Vagina (tissue), 2 donors: ENCODE results near the gene RALB.

Experiments
- CTCF ChIP-seq, 3 experiments: fragments of 450-650 bp in 2 of 3; fragments of 200-600 bp in 1 of 3; sonication (generic) in 1 of 3; IDR thresholded peaks; one replicate each; pipeline ENCODE4 v1.5.1; 2017 to 2019; ENCODE audit warnings: antibody characterized with exemption in 3 of 3, mild to moderate bottlenecking in 2 of 3, moderate library complexity in 2 of 3
- POLR2A ChIP-seq, 2 donors: fragments of 450-650 bp; IDR thresholded peaks; one replicate each; pipeline ENCODE4 v1.6.1; 2017; ENCODE audit warnings: antibody characterized with exemption in 2 of 2, mild to moderate bottlenecking in 2 of 2, moderate library complexity in 2 of 2
- POLR2AphosphoS5 ChIP-seq, 2 donors: sonication (generic); formaldehyde crosslinking; IDR thresholded peaks; one replicate each; pipeline ENCODE4 v1.9.0; 2017; ENCODE audit warnings: antibody characterized with exemption in 2 of 2, mild to moderate bottlenecking in 2 of 2, low read depth in 1 of 2; ENCODE audit not compliant: insufficient read depth in 1 of 2

- TF ChIP-seq CTCF (IDR thresholded peaks at IDR 0.05) (no peak), POLR2AphosphoS5 (IDR thresholded peaks at IDR 0.05; ENCODE audit: insufficient read depth in 1 of 2, low read depth in 1 of 2) (no peak), POLR2A (IDR thresholded peaks at IDR 0.05) (no peak)
Observed at GRCh38 chr2:120220756-120221155, 31.9 kb upstream of the RALB start.
